Suprapubic skin (tissue), 4 donors: Measurements from ENCODE around the gene ABCF3.

Experiments
- CTCF ChIP-seq, 2 donors: fragments of 200-600 bp in 1 of 2; fragments of 450-650 bp in 1 of 2; sonication (generic) in 1 of 2; IDR thresholded peaks; one replicate each; pipeline ENCODE4 v1.5.1; 2016 to 2019; ENCODE audit warnings: antibody characterized with exemption in 2 of 2, mild to moderate bottlenecking in 1 of 2, moderate library complexity in 1 of 2
- EP300 ChIP-seq: sonication (generic); formaldehyde crosslinking; IDR thresholded peaks from one replicate; pipeline ENCODE4 v1.6.1; 2017; ENCODE audit warnings: antibody characterized with exemption
- POLR2AphosphoS5 ChIP-seq, 3 donors: sonication (generic); formaldehyde crosslinking; IDR thresholded peaks; one replicate each; pipeline ENCODE4 v1.6.1; 2017; ENCODE audit warnings: antibody characterized with exemption in 3 of 3

DNA sequence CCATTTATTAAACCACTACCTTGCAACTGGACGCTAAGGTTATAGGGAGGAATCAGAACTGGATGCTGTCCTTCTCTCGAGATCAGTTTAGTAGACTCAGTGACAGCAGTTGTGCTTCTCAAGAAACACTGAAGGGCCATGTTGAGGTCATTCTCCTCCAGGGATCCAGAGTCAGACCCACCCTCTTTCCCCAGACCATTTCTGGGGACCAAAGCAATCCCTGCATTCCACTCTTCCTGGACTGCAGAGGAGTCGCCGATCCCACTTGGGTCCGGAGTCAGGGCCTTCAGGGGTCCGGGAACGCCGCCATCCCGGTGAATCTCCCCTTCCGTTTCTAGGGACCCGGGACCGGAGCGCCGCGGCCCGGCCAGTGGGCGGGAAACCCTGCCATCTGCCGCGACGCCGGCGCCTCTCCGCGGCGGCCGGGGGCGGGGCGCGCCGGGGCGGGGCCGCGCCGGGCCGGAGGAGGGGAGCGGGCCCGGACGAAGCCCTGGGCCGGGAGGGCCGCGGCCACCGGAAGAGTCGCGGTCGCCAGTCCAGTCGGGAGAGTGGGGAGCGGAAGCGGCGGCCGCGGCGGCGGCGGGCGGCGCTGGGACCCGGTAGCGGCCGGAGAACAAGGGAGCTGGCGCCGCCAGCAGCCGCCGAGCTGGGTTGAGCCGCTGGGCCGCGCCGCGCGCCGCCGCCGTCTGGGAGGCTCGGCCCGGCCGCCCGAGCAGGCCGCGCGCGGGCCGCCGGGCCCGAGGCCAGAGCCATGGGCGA lies 30.9 kb upstream of the ABCF3 start, which contains the start of gene DVL3:
- no peak for TF ChIP-seq CTCF (IDR thresholded peaks at IDR 0.05)
- no peak for TF ChIP-seq EP300
- no peak for TF ChIP-seq POLR2AphosphoS5 (IDR thresholded peaks at IDR 0.05)
